Colon (tissue), 2 donors: ENCODE measurements around the gene MAP6D1.

ENCODE experiments used
- FAIRE-seq: peaks from 2 replicates; lab custom pipeline; 2012; peaks lifted over from hg19 to GRCh38; lab: Jason Lieb, UNC
- donor health status: control.
- donor health status: control.

The MAP6D1 gene

DNA sequence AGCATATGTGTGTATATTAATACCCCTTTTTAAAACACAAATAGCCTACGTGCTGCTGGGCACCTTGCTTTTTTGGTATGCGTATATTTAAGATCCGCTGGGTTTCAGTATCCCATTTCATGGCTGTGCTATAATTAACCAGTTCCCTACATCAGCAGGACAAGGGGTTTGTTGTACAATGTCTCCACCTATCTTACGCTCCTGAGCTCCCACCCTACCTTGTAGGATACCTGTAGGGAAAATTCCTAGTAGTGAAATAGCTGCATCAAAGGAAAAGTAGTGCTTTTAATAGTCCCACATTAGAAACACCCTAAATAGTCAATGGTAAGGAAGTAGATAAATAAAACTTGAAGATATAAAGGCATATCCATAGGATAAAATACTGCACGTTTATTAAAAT lies 1.4 kb downstream of the MAP6D1 start:
- no peak for FAIRE-seq

- no peak for FAIRE-seq
These were observed 2.7 kb downstream of the MAP6D1 start for GRCh38 chr3:183822631-183823030.

DNA sequence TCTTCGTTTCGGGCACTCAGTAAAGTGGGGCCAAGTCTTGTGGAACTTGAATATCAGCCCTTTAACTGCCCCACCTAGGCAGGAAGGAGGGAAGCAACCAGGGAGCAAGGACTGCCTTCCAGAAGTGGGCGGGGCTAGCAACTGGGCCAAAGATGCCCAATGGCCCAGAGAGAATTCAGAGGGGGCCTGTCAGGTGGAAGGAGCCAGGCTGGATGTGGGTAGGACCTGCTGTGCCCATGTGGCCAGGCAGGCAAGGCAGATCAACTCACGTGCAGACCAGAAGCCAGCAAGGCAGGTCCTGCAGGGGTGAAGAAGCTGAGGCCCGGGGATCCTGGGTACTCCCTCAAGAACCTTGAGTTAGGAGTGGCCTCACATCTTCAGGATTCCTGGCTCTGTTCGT lies 5.5 kb downstream of the MAP6D1 start:
- no peak for FAIRE-seq

DNA sequence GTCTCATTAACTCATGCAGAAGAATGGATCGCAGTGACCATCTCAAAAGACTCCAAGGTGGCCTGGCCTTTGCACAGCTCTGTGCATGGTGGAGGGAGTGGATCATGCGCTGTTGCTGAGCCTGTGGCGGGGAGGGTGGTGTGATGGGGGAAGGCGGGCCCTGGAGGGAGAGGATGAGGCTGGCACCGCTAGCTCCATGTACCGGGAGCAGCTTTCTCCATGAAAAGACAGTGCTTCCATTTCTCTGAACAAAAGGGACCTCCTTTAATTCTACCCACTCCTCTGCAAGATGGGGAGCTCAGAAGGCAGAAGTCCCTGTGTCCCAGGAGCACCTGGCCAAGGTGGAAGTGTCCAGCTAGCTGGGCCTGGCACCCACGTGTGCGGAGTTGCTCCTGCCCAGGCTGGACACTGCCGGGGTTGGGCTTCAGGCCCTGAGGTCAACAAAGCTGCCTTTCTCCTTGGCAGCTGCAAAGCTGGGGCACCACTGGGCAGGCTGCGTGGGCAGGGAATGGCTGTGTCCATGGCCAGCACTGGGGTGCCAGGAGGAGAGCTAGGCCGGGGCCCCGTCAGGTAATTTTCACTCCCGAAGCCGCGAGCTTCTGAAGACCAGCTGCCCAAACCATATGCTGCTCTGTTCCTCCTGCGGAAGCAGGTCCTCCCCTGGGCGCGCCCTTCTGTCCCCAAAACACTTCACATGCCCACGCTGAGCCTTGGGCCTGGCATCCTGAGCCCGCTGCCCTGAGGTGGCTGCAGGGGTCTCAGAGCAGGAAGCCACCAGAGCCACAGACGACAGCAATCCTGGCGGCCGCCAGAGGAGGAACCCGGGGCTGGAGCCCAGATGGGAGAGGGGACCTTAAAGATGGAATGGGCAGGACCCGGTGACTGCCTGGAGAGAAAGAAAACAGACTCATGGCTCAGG lies 6.4 kb downstream of the MAP6D1 start:
- FAIRE-seq: no peak

DNA sequence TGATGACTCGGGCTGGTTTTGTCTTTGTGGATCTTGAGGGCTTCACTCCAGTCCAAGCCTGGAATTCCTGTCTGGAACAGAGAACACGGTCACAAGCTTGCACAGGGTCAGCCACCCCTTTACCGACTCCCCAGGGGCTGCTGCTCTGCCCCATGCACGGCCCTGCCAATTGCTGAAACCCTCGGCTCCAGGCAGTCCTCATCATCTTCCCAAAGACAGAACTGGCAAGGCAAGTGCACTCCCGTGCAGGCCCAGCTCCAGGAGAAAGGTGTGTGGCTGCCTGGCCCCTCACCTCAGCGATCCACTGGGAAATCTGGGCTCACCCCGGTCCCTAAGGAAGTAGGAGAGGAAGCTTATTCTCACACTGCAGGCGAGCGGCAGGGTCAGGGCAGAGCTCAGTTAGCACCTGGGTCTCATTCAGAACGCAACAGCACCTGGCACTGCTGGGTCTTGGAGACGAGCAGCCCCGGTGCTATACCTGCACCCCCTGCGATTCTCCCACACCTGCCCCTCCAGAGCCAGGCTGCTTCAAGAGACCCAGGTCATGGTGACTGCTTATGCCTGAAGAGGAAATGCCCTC lies 7.2 kb downstream of the MAP6D1 start:
- no peak for FAIRE-seq

- FAIRE-seq: no peak
These were observed 7.7 kb downstream of the MAP6D1 start for GRCh38 chr3:183817639-183818038.

DNA sequence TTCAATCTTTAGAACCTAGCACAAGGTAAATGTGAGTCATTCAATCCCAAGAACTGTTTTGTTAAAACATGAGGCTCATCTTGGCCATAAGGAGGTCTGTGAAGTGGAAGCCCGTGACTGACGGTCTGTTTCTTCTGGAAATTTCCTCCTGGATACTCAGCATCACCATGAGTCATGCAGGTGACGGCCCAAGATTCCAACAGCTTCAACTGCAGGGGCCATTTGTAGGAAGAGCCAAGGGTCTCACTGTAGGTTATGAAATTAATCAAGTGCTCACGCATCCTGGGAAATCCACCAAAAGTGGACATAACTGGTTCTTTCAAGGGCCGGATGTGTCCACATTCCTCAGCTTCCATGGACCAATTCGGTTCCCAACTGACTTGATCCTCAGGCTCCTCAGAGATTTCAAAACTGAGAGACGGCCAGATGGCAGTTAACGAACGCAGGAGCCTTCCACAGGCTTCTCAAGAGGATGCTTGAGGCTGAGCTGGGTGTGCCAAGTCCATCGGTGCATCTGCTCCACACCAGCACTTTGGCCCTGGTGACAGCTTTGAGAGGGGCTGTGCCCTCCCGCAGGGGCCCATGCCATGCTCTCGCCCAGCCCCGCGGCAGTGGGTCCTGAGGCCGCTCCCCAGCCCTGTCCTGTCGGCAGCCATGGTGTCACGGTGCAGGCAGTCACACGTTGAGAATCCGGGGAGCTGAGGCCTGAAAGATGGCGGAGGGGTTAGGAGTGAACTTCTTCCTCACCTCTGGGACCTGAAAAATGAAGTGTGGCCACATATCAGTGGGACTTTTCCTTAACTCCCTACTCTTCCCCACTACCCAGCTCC lies 8.5 kb downstream of the MAP6D1 start:
- no peak for FAIRE-seq

DNA sequence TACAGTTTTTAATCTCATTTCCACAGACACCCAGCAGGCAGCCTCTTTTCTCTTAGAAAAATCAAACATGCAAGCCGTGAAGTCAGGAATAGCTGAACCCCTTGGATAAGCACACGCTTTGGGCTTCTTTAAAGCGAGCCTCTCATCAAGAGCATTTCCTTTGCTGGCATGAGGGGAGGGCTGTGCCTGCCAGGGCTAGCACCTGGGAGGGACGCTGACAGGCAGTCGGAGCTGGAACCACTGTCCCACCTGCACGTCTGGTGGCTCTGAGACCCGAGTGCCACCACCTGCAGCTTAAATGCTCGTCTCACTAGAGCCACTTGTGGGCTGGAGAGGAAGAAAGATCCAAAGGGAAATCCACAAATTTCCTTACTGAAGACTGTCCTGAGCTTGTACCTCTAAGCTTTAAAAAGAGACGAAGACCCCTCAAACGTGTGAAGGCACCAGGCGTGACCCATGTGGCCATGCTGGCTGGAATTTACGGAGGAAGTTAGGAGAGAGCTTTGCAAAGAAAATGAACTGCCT lies 9.4 kb downstream of the MAP6D1 start:
- FAIRE-seq: no peak

- FAIRE-seq: no peak
These were observed 9.8 kb downstream of the MAP6D1 start for GRCh38 chr3:183815563-183815940.

DNA sequence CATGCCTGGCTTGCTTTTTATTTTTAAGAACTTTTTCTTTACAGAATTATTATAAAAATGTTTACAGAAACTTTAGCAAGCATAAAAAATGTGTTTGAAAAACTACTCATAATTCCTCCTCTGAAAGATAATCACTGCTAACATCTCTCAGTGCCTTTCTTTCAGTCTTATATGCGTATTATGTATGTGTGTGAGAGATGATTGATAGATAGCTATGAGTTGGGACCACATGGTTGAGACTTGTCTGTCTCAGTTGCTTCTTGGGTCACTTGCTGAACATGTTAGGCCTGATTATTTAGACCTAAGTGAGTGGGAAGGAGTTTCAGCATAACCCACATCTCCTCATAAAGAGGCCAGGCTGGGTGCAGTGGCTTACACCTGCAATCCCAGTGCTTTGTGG lies 11.1 kb downstream of the MAP6D1 start:
- no peak for FAIRE-seq

DNA sequence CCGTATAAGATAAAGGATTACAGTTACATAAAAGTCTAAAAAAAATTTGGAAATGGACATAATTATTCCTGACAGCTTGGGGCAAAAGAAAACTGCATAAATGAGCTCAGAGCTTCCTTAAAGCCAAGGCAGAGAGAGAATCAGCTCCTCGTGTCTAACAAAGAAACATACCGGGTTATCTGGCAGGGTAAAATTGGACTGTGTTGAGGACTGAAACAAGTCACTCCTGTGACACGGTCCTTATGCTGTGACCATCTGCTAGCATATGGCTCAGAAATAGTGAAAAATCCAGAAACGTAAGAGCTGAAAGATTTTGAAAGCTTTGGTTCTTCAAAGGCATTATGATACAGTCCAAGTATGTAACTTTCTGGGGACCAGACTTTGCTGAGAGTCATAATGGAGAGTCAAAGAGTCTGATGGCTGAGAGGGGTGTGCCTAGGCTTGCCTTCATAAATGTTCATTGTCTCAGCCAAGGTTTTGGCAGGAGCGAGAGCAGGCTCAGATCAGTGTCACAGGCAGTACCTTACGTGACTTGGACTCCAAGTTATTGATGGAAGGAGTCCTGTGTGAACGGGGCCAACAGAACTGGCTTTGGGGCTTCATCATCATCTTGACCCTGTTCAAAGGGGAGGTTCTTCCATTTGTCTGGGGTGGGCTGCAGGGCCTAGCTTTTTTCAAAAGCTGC lies 12.5 kb downstream of the MAP6D1 start:
- no peak for FAIRE-seq

DNA sequence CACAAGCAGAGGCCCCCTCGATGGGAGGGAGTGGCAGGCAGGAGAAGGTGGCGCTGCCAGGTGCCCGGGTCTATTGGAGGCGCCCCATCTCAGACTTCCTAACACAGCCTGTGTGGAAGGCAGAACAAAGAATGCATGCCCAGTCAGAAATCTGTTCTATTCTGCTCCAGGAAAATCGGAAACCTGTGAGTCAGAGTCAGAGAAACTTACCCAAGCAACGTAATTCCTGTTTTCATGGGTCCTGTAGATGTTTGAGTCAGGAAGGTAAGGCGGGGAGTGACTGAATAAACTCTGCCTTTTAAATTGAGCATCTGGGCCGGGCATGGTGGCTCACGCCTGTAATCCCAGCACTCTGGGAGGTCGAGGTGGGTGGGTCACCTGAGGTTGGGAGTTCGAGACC lies 13.7 kb downstream of the MAP6D1 start:
- FAIRE-seq: no peak

- no peak for FAIRE-seq
These were observed 14.5 kb downstream of the MAP6D1 start for GRCh38 chr3:183810643-183811594.

DNA sequence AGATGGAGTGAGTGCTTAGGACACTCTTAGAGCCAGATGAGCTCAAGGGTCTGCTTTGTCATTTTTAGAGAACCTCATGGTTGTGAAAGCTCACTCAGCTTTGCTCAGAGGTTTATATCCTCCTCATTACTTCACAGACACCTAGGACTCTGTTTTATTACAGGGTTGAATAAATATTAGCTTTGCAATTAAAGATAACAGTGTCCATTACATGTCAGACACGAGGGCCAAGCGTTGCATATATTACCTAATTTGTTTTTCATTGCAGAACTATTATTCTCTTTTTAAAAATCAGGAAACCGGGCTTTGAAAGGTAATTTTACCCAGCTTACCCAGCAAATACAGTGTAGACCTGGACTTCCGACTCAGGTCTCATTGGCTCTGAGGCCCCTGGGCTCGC lies 16.1 kb downstream of the MAP6D1 start:
- FAIRE-seq: no peak

GRCh38 chr3:183808355-183808754 lies 17.0 kb downstream of the MAP6D1 start:
- no peak for FAIRE-seq

DNA sequence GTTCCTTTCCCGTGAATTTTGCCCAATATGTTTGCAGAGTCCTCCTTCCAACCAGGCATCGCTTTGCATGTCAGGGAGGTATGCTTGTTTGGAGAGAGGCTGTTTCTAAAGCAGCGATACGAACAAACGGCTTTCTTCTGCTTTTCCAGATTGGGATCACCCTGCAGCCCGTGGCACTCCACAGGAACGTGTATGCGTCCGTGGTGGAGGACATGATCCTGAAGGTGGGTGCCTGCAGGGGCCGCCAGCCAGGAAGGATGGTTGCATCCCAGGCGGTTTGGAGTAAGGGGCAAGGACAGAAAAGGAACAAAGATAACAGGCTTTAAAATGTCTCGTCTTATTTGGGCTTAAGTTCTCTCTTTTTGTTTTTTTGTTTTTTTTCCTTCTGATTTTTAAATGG lies 17.5 kb downstream of the MAP6D1 start:
- no peak for FAIRE-seq

- no peak for FAIRE-seq
These were observed 18.1 kb downstream of the MAP6D1 start for GRCh38 chr3:183807209-183807728.

GRCh38 chr3:183802989-183803388 lies 22.4 kb downstream of the MAP6D1 start:
- FAIRE-seq: no peak

DNA sequence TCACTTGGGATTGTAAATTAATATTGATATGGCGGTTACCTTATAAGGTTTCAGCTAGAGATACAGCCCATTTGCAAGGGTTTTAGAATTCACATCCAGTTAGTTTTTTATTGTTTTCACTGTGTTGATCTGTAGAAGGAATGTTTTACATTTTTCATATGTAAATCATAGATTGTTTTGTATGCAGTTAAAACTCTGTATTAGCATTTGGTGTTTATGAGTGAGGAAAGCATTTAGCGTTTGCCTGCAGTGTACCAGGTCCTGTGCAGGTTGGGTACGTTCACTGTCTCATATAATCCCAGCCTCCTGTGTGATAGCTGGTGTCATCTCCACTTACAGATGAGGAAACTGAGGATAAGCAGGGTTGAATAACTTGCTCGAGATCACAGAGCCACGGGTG lies 23.8 kb downstream of the MAP6D1 start:
- FAIRE-seq: no peak

DNA sequence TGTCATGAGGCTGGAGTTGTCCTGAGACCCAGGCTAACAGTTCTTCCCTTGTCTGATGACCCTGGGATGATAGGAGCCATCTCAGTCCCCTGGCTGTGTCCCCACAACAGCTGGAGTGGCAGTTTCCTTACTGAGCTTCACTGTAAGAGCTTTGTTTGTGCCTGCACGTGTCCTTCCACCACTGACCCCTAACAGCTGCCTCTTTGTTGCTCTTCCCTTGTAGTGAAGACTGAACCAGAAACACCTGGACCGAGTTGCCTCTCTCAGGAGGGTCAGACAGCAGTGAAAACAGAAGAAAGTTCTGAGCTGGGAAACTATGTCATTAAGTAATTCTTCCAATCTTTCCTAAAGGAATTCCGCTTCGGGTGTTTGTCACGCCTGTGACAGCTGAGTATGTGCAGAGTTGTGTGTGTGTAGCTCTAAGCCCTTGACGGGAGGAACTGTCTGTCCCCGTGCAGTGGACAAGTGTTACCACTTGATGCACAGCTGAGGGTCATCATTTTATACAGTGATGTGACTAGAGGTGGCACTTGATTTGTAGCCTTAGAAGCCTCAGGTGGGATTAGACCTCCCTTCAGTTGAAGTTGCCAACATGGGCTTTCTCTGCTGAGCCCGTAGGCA lies 25.0 kb downstream of the MAP6D1 start:
- no peak for FAIRE-seq
